GM12874 (cell line): ENCODE data around the gene MYCBP2.

Experiments used
- TF ChIP-seq, protein P1 (sequence below): IDR thresholded peaks from 2 replicates; pipeline ENCODE4 v1.5.1; 2011; ENCODE audit warnings: low read depth, mild to moderate bottlenecking, control low read depth, low read length, moderate library complexity; ENCODE audit not compliant: insufficient read depth

MYCBP2 gene, protein sequence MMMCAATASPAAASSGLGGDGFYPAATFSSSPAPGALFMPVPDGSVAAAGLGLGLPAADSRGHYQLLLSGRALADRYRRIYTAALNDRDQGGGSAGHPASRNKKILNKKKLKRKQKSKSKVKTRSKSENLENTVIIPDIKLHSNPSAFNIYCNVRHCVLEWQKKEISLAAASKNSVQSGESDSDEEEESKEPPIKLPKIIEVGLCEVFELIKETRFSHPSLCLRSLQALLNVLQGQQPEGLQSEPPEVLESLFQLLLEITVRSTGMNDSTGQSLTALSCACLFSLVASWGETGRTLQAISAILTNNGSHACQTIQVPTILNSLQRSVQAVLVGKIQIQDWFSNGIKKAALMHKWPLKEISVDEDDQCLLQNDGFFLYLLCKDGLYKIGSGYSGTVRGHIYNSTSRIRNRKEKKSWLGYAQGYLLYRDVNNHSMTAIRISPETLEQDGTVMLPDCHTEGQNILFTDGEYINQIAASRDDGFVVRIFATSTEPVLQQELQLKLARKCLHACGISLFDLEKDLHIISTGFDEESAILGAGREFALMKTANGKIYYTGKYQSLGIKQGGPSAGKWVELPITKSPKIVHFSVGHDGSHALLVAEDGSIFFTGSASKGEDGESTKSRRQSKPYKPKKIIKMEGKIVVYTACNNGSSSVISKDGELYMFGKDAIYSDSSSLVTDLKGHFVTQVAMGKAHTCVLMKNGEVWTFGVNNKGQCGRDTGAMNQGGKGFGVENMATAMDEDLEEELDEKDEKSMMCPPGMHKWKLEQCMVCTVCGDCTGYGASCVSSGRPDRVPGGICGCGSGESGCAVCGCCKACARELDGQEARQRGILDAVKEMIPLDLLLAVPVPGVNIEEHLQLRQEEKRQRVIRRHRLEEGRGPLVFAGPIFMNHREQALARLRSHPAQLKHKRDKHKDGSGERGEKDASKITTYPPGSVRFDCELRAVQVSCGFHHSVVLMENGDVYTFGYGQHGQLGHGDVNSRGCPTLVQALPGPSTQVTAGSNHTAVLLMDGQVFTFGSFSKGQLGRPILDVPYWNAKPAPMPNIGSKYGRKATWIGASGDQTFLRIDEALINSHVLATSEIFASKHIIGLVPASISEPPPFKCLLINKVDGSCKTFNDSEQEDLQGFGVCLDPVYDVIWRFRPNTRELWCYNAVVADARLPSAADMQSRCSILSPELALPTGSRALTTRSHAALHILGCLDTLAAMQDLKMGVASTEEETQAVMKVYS (N-terminal part only)

GRCh38 chr13:77326905-77327604 is at the start of gene MYCBP2:
MYCBP2 (minus strand) TSS chr13:77327094; CDS start chr13:77326775, 319 bp downstream.
- TF ChIP-seq, protein P1, sequence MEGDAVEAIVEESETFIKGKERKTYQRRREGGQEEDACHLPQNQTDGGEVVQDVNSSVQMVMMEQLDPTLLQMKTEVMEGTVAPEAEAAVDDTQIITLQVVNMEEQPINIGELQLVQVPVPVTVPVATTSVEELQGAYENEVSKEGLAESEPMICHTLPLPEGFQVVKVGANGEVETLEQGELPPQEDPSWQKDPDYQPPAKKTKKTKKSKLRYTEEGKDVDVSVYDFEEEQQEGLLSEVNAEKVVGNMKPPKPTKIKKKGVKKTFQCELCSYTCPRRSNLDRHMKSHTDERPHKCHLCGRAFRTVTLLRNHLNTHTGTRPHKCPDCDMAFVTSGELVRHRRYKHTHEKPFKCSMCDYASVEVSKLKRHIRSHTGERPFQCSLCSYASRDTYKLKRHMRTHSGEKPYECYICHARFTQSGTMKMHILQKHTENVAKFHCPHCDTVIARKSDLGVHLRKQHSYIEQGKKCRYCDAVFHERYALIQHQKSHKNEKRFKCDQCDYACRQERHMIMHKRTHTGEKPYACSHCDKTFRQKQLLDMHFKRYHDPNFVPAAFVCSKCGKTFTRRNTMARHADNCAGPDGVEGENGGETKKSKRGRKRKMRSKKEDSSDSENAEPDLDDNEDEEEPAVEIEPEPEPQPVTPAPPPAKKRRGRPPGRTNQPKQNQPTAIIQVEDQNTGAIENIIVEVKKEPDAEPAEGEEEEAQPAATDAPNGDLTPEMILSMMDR, result no peak

GRCh38 chr13:77375560-77376108 is 48.7 kb upstream of the MYCBP2 start:
- TF ChIP-seq, protein P1, result no peak

- TF ChIP-seq, protein P1, result no peak
These were observed 47.9 kb upstream of the MYCBP2 start for GRCh38 chr13:77374786-77375185.

- TF ChIP-seq, protein P1, result no peak
These were observed 47.4 kb upstream of the MYCBP2 start for GRCh38 chr13:77374339-77374738.

- TF ChIP-seq, protein P1, result no peak
These were observed 46.6 kb upstream of the MYCBP2 start for GRCh38 chr13:77373502-77373901.

DNA sequence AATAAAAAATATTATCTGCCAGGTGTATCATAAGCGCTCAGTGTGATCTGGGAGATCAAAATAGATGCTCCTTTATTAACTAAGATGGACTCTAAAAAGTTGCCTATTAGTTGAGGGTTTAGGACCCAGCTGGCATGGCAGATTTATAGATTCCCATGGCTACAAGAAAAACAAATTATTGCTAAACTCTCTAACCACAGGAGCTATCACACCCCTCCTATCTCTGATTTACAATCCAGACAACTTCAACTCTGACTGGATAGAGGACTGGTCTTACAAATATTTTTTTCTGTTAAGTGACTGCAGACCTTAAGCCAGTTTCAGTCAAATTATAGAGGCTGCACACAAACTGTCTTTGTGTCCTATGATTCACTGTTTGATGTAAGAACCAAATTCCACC is 45.4 kb upstream of the MYCBP2 start:
- TF ChIP-seq, protein P1, result no peak
